WERI-Rb-1 (cell line): ENCODE measurements around the gene ROBO4.

Experiments
- DNase-seq: peaks from one replicate; pipeline ENCODE4 v3.0.0-alpha.2; 2020
- H3K27ac ChIP-seq: fragments of 250-450 bp; sonication (Bioruptor Pico); 2 replicates; pipeline ENCODE4 v1.5.1; 2020; ENCODE audit warnings: mild to moderate bottlenecking, moderate library complexity
- H3K27me3 ChIP-seq: fragments of 250-450 bp; sonication (Bioruptor Pico); 2 replicates; pipeline ENCODE4 v1.5.1; 2021; ENCODE audit warnings: mild to moderate bottlenecking, low read depth, moderate library complexity; ENCODE audit not compliant: insufficient read depth, severe bottlenecking
- H3K36me3 ChIP-seq: fragments of 250-450 bp; sonication (Bioruptor Pico); 2 replicates; pipeline ENCODE4 v1.5.1; 2020; ENCODE audit warnings: mild to moderate bottlenecking, moderate library complexity
- H3K4me3 ChIP-seq: 2 replicates; pipeline ENCODE4 v1.5.1; 2011; ENCODE audit warnings: low read depth, mild to moderate bottlenecking, control low read depth, low read length
- H3K9me3 ChIP-seq: fragments of 250-450 bp; sonication (Bioruptor Pico); 2 replicates; pipeline ENCODE4 v1.5.1; 2021; ENCODE audit warnings: mild to moderate bottlenecking, moderate library complexity; ENCODE audit not compliant: severe bottlenecking
- CTCF ChIP-seq: IDR thresholded peaks from 2 replicates; pipeline ENCODE4 v1.5.1; 2011; ENCODE audit warnings: low read depth, mild to moderate bottlenecking, control low read depth, inconsistent platforms, low read length

ROBO4 gene

GRCh38 chr11:124899383-124900145, 1.9 kb upstream of the ROBO4 start:
- Histone ChIP-seq H3K27me3 (peaks cover 9% of the 10 kb centered on the region), H3K27ac (no peak overlapping the region), H3K9me3 (no peaks in the 10 kb centered on the region), H3K4me3 (no peak overlapping the region), H3K36me3 (no peaks in the 10 kb centered on the region)
- DNase-seq, result peak; percentile 84
- TF ChIP-seq CTCF, result peak; percentile 22; the same call in 1 of the 2 replicates

DNA sequence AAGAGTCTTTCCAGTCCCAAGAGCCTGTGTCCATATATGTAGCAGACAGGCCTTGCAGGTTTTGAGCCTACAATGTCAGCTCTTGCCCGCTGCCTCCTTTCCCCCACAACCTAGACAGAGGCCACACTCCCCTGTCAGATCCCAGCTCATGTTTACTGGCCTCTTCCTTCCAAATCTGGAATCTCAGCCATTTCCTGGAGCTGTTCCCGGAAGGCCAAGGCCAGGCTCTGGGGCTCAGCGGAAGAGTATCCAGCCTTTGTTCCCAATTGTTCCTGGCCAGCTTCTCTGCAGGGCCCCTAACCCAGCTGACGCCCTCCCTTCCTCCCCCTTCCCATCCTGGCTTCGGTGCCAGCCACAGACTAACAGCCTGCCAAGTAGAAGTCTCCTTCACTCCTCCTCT, 1.0 kb upstream of the ROBO4 start:
- H3K27ac ChIP-seq, result no peak overlapping the region
- DNase-seq, result no peak
- no peak for TF ChIP-seq CTCF
- peaks cover 9% of the 10 kb centered on the region for H3K27me3 ChIP-seq
- no peaks in the 10 kb centered on the region for H3K9me3 ChIP-seq
- no peaks in the 10 kb centered on the region for H3K36me3 ChIP-seq
- H3K4me3 ChIP-seq, result no peak overlapping the region

- no peak overlapping the region for H3K27ac ChIP-seq
- H3K27me3 ChIP-seq, result peaks cover 9% of the 10 kb centered on the region
- no peaks in the 10 kb centered on the region for H3K36me3 ChIP-seq
- DNase-seq, result peak; percentile 96
- H3K9me3 ChIP-seq, result no peaks in the 10 kb centered on the region
- H3K4me3 ChIP-seq, result no peak overlapping the region
- peak; percentile 48; the same call in 1 of the 2 replicates for TF ChIP-seq CTCF
Measured at GRCh38 chr11:124898263-124898680, 607 bp upstream of the ROBO4 start.

GRCh38 chr11:124896821-124897391, 759 bp downstream of the ROBO4 start:
- peaks cover 9% of the 10 kb centered on the region for H3K27me3 ChIP-seq
- no peak overlapping the region for H3K4me3 ChIP-seq
- H3K27ac ChIP-seq, result no peak overlapping the region
- no peaks in the 10 kb centered on the region for H3K9me3 ChIP-seq
- no peak for DNase-seq
- no peak for TF ChIP-seq CTCF
- H3K36me3 ChIP-seq, result no peaks in the 10 kb centered on the region

- TF ChIP-seq CTCF, result no peak
- H3K4me3 ChIP-seq, result no peak overlapping the region
- no peak overlapping the region for H3K27ac ChIP-seq
Measured at GRCh38 chr11:124896071-124896750, 1.5 kb downstream of the ROBO4 start.

More at GRCh38 chr11:124896071-124896750, 1.5 kb downstream of the ROBO4 start:
- H3K27me3 ChIP-seq, result peaks cover 9% of the 10 kb centered on the region
- DNase-seq, result no peak
- no peaks in the 10 kb centered on the region for H3K36me3 ChIP-seq
- H3K9me3 ChIP-seq, result no peaks in the 10 kb centered on the region
